Fibroblast of the aortic adventitia (primary cell): ENCODE measurements around the gene USP14. TPM values are rescaled to one million over a fixed set of nuclear protein-coding genes. Genes with fewer than 3 reads are reported as not detected.
A peak's percentile ranks its signal among the peaks of the same experiment; 100 is the strongest.

ENCODE experiments used
- DNase-seq: peaks from one replicate; pipeline ENCODE4 v3.0.0-alpha.2; 2010; ENCODE audit warnings: low read depth
- H3K4me3 ChIP-seq: 2 replicates; pipeline ENCODE4 v1.5.1; 2011; ENCODE audit warnings: low read depth, mild to moderate bottlenecking, control low read depth, low read length, moderate library complexity
- small RNA-seq: library from RNA; depleted of rRNA; stranded (forward); fragments of <200 nt; gene quantifications from one replicate; pipeline ENCODE3, GENCODE V24; 2012
- total RNA-seq: library from RNA; depleted of rRNA; stranded (reverse); fragments of >200 nt; gene quantifications from 2 replicates; pipeline ENCODE4 v1.2.3, GENCODE V29; 2012; ENCODE audit warnings: low replicate concordance
- TF ChIP-seq, protein P1 (sequence below): IDR thresholded peaks from 2 replicates; pipeline ENCODE4 v1.5.1; 2011; ENCODE audit warnings: mild to moderate bottlenecking, low read length, control low read depth, inconsistent platforms; ENCODE audit not compliant: insufficient read depth

Gene USP14
- total RNA-seq, 1 donor, result 28.1 TPM

DNA sequence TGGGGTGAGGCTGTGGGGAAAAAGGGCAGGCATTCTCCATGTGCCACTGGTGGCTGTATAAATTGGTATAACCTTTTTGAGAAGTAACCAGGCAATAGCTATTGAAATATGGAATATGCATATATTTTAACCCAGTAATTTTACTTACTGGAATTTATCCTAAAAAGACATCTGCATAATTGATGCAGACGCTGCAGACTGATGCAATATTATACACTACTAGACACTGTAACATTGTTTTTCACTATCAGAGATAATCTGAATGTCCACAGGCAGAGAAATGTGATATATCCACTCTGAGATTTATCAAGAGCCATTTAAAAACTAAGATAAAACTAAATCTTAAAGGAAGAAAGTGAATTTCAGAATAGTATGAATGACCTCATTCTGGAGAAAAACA lies 94.8 kb downstream of the USP14 start:
- TF ChIP-seq, protein P1, sequence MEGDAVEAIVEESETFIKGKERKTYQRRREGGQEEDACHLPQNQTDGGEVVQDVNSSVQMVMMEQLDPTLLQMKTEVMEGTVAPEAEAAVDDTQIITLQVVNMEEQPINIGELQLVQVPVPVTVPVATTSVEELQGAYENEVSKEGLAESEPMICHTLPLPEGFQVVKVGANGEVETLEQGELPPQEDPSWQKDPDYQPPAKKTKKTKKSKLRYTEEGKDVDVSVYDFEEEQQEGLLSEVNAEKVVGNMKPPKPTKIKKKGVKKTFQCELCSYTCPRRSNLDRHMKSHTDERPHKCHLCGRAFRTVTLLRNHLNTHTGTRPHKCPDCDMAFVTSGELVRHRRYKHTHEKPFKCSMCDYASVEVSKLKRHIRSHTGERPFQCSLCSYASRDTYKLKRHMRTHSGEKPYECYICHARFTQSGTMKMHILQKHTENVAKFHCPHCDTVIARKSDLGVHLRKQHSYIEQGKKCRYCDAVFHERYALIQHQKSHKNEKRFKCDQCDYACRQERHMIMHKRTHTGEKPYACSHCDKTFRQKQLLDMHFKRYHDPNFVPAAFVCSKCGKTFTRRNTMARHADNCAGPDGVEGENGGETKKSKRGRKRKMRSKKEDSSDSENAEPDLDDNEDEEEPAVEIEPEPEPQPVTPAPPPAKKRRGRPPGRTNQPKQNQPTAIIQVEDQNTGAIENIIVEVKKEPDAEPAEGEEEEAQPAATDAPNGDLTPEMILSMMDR, result no peak
- no peak overlapping the region for H3K4me3 ChIP-seq

DNA sequence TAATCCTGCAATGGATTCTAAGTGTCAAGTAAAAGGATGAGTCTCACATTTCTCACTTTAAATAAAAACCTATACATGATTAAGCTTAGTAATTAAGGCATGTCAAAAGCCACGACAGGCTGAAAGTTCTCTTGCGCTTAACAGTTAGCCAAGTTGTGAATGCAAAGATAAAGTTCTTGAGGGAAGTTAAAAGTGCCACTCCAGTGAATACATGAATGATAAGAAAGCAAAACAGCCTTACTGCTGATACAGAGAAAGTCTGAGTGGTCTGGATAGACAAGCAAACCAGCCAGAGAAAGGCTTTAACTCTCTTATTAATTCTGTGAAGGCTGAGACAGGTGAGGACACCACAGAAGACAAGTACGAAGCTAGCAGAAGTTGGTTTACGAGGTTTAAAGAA lies 96.8 kb downstream of the USP14 start:
- DNase-seq, result no peak
- H3K4me3 ChIP-seq, result no peak overlapping the region
- TF ChIP-seq, protein P1, result no peak

More for the DNA sequence above, 94.8 kb downstream of the USP14 start:
- DNase-seq, result no peak

DNA sequence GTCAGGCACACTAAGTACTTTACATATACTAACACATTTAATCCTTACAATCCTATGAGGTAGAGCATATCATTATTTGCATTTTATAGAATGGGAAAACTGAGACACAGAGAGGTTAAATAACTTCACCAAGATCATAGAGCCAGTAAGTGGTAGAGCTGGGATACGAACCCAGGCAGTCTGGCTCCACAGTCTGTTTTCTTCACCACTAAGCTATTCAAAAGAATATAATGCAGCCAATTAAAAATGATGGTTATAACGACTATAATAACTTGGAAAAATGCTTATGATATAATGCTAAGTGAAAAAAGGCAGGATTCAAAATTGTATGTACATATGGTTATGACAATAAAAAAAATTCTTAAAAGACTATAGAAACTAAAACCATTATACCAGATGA lies 102.2 kb downstream of the USP14 start:
- TF ChIP-seq, protein P1, result no peak
- DNase-seq, result no peak
- H3K4me3 ChIP-seq, result no peak overlapping the region

DNA sequence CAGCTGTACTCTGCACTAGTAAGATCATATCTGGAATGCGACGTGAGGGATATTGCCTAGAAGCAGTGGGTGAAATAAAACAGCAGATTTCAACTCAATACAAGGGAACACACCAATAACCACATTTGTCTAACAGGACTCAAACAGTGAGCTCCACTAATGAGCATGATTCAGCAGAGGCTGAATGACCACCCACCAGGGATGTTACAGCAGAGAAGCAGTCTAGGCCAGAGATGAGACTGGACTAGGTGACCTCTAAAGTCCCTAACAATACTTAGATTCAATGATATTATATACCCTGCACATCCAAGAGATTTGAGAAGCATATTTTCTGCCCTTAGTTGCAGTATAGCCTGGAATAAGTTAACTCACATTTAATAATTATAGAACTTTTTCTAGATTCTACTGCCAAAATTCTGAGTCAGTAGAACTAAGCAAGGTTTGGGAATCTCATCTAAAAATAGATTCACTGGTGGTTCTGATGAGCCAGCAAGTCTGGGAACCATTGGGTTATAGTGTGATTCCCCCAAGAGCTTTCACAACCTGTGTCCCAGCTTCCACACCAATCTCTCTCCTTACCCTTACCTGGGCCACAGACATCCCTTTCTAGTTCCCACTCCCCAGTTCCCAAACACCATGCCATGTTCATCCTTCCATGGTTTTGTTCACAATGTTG lies 103.2 kb downstream of the USP14 start:
- TF ChIP-seq, protein P1, result no peak
- DNase-seq, result peak; percentile 56

More for the DNA sequence above, 103.2 kb downstream of the USP14 start:
- no peak overlapping the region for H3K4me3 ChIP-seq

Small RNAs within 50 kb of the gene (small RNA-seq; reads per million reads assigned to genes)
- gene MIR8078, result not detected

Other genes starting within 250 kb of the USP14 start
- not detected in 2 replicates for gene TUBB8B, start 108.9 kb upstream of the USP14 start, total RNA-seq
- 55.4 and 104 TPM in 2 replicates for gene THOC1, start 109.5 kb downstream of the USP14 start, total RNA-seq